Thoracic aorta (tissue), 2 donors: ENCODE results near the gene KCNJ6. TPM values are rescaled to one million over a fixed set of nuclear protein-coding genes. Genes with fewer than 3 reads are reported as not detected.
"Not testable (repeated sequence)": the region's sequence is repeated elsewhere in the genome, so short reads cannot be mapped to it uniquely, and the experiment has no call there.

Experiments used
- ATAC-seq: fragments of 150-250 bp; one replicate; pipeline ENCODE4 v1.8.0; 2017; ENCODE audit warnings: low read depth; ENCODE audit not compliant: insufficient number of reproducible peaks, low FRiP score
- DNase-seq: peaks from one replicate; pipeline ENCODE4 v3.0.0-alpha.2; 2020; ENCODE audit warnings: low spot score
- H3K27ac ChIP-seq, 2 donors: fragments of 200-600 bp; sonication (generic); 1 replicate in 1 of 2; 2 replicates in 1 of 2; pipeline ENCODE4 v1.5.1; 2016; ENCODE audit warnings: mild to moderate bottlenecking in 2 of 2, moderate library complexity in 2 of 2
- H3K27me3 ChIP-seq: fragments of 200-600 bp; sonication (generic); replicated peaks from 2 replicates; pipeline ENCODE4 v1.6.0; 2016; ENCODE audit warnings: mild to moderate bottlenecking; ENCODE audit not compliant: insufficient read depth
- H3K36me3 ChIP-seq: fragments of 200-600 bp; sonication (generic); one replicate; pipeline ENCODE4 v1.5.1; 2016
- H3K4me1 ChIP-seq, 2 donors: fragments of 200-600 bp; sonication (generic); 1 replicate in 1 of 2; 2 replicates in 1 of 2; pipeline versions ENCODE4 v1.5.1 to v1.6.0; 2016; ENCODE audit warnings: low read depth in 2 of 2, mild to moderate bottlenecking in 1 of 2; ENCODE audit not compliant: control insufficient read depth in 1 of 2
- H3K4me3 ChIP-seq: fragments of 200-600 bp; sonication (generic); 2 replicates; pipeline ENCODE4 v1.5.1; 2016; ENCODE audit warnings: mild to moderate bottlenecking
- H3K9me3 ChIP-seq: fragments of 200-600 bp; sonication (generic); 2 replicates; pipeline ENCODE4 v1.5.1; 2016
- total RNA-seq, 2 donors: library from RNA; depleted of rRNA; stranded (reverse); fragments of >200 nt; gene quantifications; one replicate each; pipeline versions ENCODE4 v1.1.0 to v1.2.3, GENCODE V29; 2016
- TF ChIP-seq, protein P1 (sequence below): fragments of 200-600 bp; sonication (generic); IDR thresholded peaks from one replicate; pipeline ENCODE4 v1.5.1; 2019; ENCODE audit warnings: antibody characterized with exemption

The KCNJ6 gene
- total RNA-seq, 2 donors from 2014 or later: not detected

DNA sequence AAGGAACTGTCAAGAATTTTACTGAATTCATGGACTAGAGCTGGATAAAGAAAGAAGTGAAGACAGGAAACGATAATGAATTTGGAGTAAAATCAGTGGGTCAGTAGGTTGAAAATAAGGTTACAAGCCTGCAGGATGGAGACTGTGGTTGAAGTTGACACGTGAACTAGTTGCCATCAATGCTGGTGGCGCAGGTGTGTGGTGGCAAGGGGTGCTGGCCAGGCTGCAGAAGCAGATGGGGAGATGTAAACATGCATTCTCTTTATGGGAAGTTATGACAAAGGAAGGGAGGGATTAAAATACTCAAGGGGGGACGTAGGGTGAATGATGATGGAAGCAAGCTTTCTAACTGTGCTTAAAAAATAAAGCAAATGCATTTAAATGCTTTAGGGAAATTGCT is 263.1 kb downstream of the KCNJ6 start:
- no peaks in the 10 kb centered on the region for H3K27me3 ChIP-seq
- TF ChIP-seq, protein P1, sequence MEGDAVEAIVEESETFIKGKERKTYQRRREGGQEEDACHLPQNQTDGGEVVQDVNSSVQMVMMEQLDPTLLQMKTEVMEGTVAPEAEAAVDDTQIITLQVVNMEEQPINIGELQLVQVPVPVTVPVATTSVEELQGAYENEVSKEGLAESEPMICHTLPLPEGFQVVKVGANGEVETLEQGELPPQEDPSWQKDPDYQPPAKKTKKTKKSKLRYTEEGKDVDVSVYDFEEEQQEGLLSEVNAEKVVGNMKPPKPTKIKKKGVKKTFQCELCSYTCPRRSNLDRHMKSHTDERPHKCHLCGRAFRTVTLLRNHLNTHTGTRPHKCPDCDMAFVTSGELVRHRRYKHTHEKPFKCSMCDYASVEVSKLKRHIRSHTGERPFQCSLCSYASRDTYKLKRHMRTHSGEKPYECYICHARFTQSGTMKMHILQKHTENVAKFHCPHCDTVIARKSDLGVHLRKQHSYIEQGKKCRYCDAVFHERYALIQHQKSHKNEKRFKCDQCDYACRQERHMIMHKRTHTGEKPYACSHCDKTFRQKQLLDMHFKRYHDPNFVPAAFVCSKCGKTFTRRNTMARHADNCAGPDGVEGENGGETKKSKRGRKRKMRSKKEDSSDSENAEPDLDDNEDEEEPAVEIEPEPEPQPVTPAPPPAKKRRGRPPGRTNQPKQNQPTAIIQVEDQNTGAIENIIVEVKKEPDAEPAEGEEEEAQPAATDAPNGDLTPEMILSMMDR: no peak
- H3K27ac ChIP-seq: no peak overlapping the region
- peaks cover 8 to 14% of the 10 kb centered on the region in 2 donors for H3K4me1 ChIP-seq
- no peaks in the 10 kb centered on the region for H3K36me3 ChIP-seq
- DNase-seq (no peak), ATAC-seq (no peak)
- H3K9me3 ChIP-seq: no peaks in the 10 kb centered on the region
- no peak overlapping the region for H3K4me3 ChIP-seq

DNA sequence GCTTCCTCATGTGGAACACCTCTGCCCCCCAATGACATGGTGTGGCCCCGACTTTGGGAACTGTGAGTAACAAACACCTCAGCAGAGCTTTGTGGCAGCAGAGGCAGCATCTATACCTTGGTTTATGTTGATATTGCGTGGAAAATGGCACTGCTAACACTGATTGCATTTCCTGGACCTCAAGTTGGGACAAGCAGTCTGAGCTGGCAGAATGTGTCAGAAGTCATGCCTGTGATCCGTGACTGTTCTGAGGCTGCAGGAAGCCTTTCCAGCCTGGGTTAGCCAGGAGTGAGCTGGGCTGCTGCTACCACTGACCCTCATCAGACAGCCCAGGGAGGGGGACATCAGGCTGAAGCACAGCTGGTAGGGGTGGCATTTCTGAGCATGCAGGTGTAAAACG is 268.5 kb downstream of the KCNJ6 start:
- H3K27ac ChIP-seq: no peak overlapping the region

DNA sequence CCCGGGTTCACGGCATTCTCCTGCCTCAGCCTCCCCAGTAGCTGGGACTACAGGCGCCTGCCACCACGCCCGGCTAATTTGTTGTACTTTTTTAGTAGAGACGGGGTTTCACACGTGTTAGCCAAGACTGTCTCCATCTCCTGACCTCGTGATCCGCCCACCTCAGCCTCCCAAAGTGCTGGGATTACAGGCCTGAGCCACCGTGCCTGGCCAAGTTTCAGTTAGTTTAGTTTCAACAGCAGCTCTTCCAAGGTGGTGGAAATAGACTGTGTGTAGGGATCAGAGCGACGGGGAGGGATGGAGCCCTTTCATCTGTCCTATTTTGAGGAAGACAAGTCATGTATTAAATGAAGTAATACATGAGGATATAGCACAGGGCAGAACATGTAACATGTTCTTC is 269.5 kb downstream of the KCNJ6 start:
- not testable (repeated sequence) for H3K4me1 ChIP-seq, H3K9me3 ChIP-seq, H3K27me3 ChIP-seq, ATAC-seq, DNase-seq, H3K36me3 ChIP-seq, H3K27ac ChIP-seq, H3K4me3 ChIP-seq

More for the DNA sequence above, 268.5 kb downstream of the KCNJ6 start:
- Histone ChIP-seq H3K27me3 (no peaks in the 10 kb centered on the region), H3K4me1 (no peaks in the 10 kb centered on the region), H3K36me3 (no peaks in the 10 kb centered on the region), H3K9me3 (no peaks in the 10 kb centered on the region), H3K4me3 (no peak overlapping the region)
- ATAC-seq (no peak), DNase-seq (no peak)
- TF ChIP-seq, protein P1: no peak

DNA sequence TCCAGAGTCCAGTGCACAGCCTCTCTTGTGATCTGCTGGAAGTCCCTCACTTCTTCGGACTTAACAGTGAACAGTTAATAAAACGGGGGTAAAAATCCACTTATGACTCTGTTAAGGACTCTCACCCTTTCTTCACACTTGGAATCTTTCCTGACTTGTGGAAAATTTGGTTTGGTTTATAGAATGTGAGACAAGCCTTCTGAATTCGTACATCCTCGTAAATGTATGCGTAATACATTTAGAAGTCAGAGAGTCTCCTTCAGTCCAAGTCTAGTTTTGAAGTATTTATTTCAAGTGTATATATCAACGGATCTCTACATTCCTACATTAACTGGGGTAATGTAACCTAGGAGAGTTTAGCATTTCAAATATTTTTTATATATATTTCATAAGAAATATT is 270.4 kb downstream of the KCNJ6 start:
- no peaks in the 10 kb centered on the region for H3K27me3 ChIP-seq
- no peaks in the 10 kb centered on the region for H3K9me3 ChIP-seq
- DNase-seq: no peak
- no peaks in the 10 kb centered on the region for H3K36me3 ChIP-seq
- TF ChIP-seq, protein P1: no peak
- H3K4me1 ChIP-seq: no peaks in the 10 kb centered on the region
- H3K4me3 ChIP-seq: no peak overlapping the region
- no peak overlapping the region for H3K27ac ChIP-seq
- ATAC-seq: no peak

DNA sequence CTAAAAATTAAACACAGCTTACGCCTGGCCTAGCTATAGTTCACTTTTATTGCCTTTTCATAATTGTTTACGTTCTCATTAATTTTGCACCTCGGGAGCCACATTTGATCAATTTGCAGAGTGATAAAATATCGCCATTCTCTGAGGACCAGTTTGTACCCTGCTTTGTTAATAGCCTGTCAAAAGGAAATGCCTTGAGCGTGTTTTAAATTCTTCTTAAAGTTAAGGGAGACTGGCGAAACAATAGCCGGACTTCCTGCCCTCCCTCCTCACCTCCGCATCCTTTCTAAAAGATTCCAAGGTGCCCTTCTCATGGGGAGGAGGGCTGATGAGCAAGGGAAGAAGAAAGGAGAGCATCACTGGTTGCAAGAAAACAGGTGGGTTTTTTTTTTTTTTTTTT is 271.6 kb downstream of the KCNJ6 start:
- Histone ChIP-seq H3K36me3 (no peaks in the 10 kb centered on the region), H3K4me1 (no peaks in the 10 kb centered on the region), H3K27me3 (no peaks in the 10 kb centered on the region), H3K4me3 (no peak overlapping the region), H3K27ac (no peak overlapping the region), H3K9me3 (no peaks in the 10 kb centered on the region)
- ATAC-seq: no peak
- TF ChIP-seq, protein P1: no peak
- no peak for DNase-seq

DNA sequence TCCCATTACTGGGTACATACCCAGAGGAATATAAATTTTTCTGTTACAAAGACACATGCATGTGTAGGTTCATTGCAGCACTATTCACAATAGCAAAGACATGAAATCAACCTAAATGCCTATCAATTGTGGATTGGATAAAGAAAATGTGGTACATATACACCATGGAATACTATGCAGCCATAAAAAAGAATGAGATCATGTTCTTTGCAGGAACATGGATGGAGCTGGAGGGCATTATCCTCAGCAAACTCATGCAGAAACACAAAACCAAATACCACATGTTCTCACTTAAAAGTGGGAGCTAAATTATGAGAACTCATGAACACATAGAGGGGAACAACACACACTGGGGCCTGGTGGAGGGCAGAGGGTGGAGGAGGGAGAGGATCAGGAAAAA is 272.4 kb downstream of the KCNJ6 start:
- not testable (repeated sequence) for ATAC-seq, H3K36me3 ChIP-seq, H3K27me3 ChIP-seq, DNase-seq, H3K4me3 ChIP-seq, H3K27ac ChIP-seq, H3K4me1 ChIP-seq, H3K9me3 ChIP-seq
